K562 (cell line): Measurements from ENCODE around the gene PI4K2B. TPM values are rescaled to one million over a fixed set of nuclear protein-coding genes. Genes with fewer than 3 reads are reported as not detected.

ENCODE experiments used
- ATAC-seq: fragments of 200-7000 bp; cut with Tn5 transposase; 3 replicates; pipeline ENCODE4 v1.9.1; 2020; ENCODE audit warnings: moderate library complexity
- Bru-seq: library from RNA; stranded (reverse); fragments of 400-500 nt; gene quantifications from one replicate; lab custom pipeline; 2021; lab: Mats Ljungman, UMichigan
- BruChase-seq, 2 experiments: library from RNA; stranded (reverse); fragments of 400-500 nt; gene quantifications; one replicate each; lab custom pipeline; 2021; lab: Mats Ljungman, UMichigan
- BruUV-seq: library from RNA; stranded (reverse); fragments of 400-500 nt; replicated peaks from 2 replicates; lab custom pipeline; 2021; lab: Mats Ljungman, UMichigan
- CTCF ChIA-PET: fragments of 300-600 bp; formaldehyde crosslinking; extraction: SDS; loops from one replicate; lab custom pipeline; 2021; ENCODE audit warnings: low intra/inter-chr PET ratio; lab: Yijun Ruan, JAX
- POLR2A ChIA-PET: fragments of 300-600, 350-650 bp; sonication (Branson Sonifier 250); formaldehyde crosslinking; extraction: SDS; loops from one replicate; lab custom pipeline; 2021; ENCODE audit warnings: antibody characterized with exemption, inconsistent platforms; lab: Yijun Ruan, JAX
- DNase-seq, 4 experiments: peaks; one replicate each; pipeline versions ENCODE4 v3.0.0 to v3.0.0-alpha.2; 2011 to 2018; ENCODE audit warnings: low spot score in 3 of 4, mixed read lengths in 3 of 4; ENCODE audit errors: extremely low read depth in 1 of 4
- FAIRE-seq: peaks from 2 replicates; lab custom pipeline; 2011; peaks lifted over from hg19 to GRCh38; lab: Jason Lieb, UNC
- H2AFZ ChIP-seq: 2 replicates; pipeline ENCODE4 v1.6.0; 2011; ENCODE audit warnings: low read depth, low read length, control low read depth, inconsistent platforms
- H3K27ac ChIP-seq: fragments of 200-600 bp; 3 replicates; pipeline ENCODE4 v1.8.0; 2011; ENCODE audit warnings: low read depth, mild to moderate bottlenecking, control low read depth, inconsistent platforms, low read length, moderate library complexity, mixed read lengths; ENCODE audit errors: extremely low read depth
- H3K27me3 ChIP-seq, 2 experiments: fragments of 300-600 bp in 1 of 2; 2 replicates in 1 of 2; 3 replicates in 1 of 2; pipeline versions ENCODE4 v1.6.0 to v1.8.0; 2011; ENCODE audit warnings: inconsistent platforms in 2 of 2, low read length in 2 of 2, mild to moderate bottlenecking in 1 of 2, mixed read lengths in 1 of 2, moderate library complexity in 1 of 2; ENCODE audit not compliant: control insufficient read depth in 2 of 2, insufficient read depth in 2 of 2
- H3K36me3 ChIP-seq: fragments of 300-600 bp; 3 replicates; pipeline ENCODE4 v1.8.0; 2011; ENCODE audit warnings: mild to moderate bottlenecking, low read length, inconsistent platforms; ENCODE audit not compliant: control insufficient read depth, insufficient read depth
- H3K4me1 ChIP-seq, 2 experiments: fragments of 200-600 bp in 1 of 2; replicated peaks in 1 of 2; 2 replicates in 1 of 2; 3 replicates in 1 of 2; pipeline versions ENCODE4 v1.5.1 to v1.8.0; 2011; ENCODE audit warnings: inconsistent platforms in 2 of 2, low read length in 2 of 2, mild to moderate bottlenecking in 1 of 2, mixed read lengths in 1 of 2, moderate library complexity in 1 of 2; ENCODE audit not compliant: control insufficient read depth in 2 of 2, insufficient read depth in 2 of 2
- H3K4me2 ChIP-seq: 2 replicates; pipeline ENCODE4 v1.6.1; 2011; ENCODE audit warnings: low read length, control low read depth, inconsistent platforms, mixed read lengths; ENCODE audit not compliant: insufficient read depth
- H3K4me3 ChIP-seq: fragments of 200-600 bp; sonication (generic), shearing (Covaris generic); 2 replicates; pipeline ENCODE4 v1.5.1; 2016; ENCODE audit warnings: control low read depth, inconsistent platforms
- H3K79me2 ChIP-seq: fragments of 200-600 bp; 3 replicates; pipeline ENCODE4 v1.8.0; 2011; ENCODE audit warnings: low read length, inconsistent platforms; ENCODE audit not compliant: control insufficient read depth, insufficient read depth
- H3K9ac ChIP-seq, 2 experiments: 2 replicates each; pipeline versions ENCODE4 v1.6.0 to v1.6.1; 2011; ENCODE audit warnings: low read depth in 2 of 2, low read length in 2 of 2, control low read depth in 1 of 2, inconsistent platforms in 1 of 2, mild to moderate bottlenecking in 1 of 2, mixed read lengths in 1 of 2; ENCODE audit not compliant: insufficient read depth in 1 of 2
- H3K9me1 ChIP-seq: one replicate; pipeline ENCODE4 v1.6.0; 2011; ENCODE audit warnings: inconsistent platforms, mild to moderate bottlenecking, low read length, moderate library complexity; ENCODE audit not compliant: control insufficient read depth, insufficient read depth
- H3K9me3 ChIP-seq: replicated peaks from 2 replicates; pipeline ENCODE4 v1.5.1; 2011; ENCODE audit warnings: low read depth, low read length, inconsistent platforms; ENCODE audit not compliant: control insufficient read depth, insufficient read depth
- H4K20me1 ChIP-seq: replicated peaks from 2 replicates; pipeline ENCODE4 v1.6.1; 2011; ENCODE audit warnings: low read length, inconsistent platforms, mixed read lengths; ENCODE audit not compliant: control insufficient read depth, insufficient read depth
- CC2D1A ChIP-seq: fragments of 450-650 bp; IDR thresholded peaks from 2 replicates; pipeline ENCODE4 v1.6.1; 2017; ENCODE audit warnings: mild to moderate bottlenecking
- FOXJ3 ChIP-seq: sonication (generic); formaldehyde crosslinking; IDR thresholded peaks from 2 replicates; pipeline ENCODE4 v1.4.0; 2020; ENCODE audit warnings: mild to moderate bottlenecking, missing genetic modification reagents
- RBBP5 ChIP-seq: fragments of 200-600 bp; sonication (generic); IDR thresholded peaks from 2 replicates; pipeline ENCODE4 v1.6.1; 2012; ENCODE audit warnings: borderline replicate concordance, mild to moderate bottlenecking, low read length, control low read depth, inconsistent platforms; ENCODE audit not compliant: insufficient read depth, poor library complexity, severe bottlenecking
- RBM17 ChIP-seq: fragments of 200-400 bp; formaldehyde crosslinking; IDR thresholded peaks from 2 replicates; pipeline ENCODE4 v1.6.1; 2017; ENCODE audit warnings: low read depth, mild to moderate bottlenecking, low read length, borderline replicate concordance
- SMARCA4 ChIP-seq: fragments of 450-650 bp; IDR thresholded peaks from 2 replicates; pipeline ENCODE4 v1.6.1; 2016
- SRSF3 ChIP-seq: fragments of 200-400 bp; formaldehyde crosslinking; IDR thresholded peaks from 2 replicates; pipeline ENCODE4 v1.6.1; 2016; ENCODE audit warnings: mild to moderate bottlenecking, low read length, moderate library complexity; ENCODE audit not compliant: insufficient read depth
- TCFL5 ChIP-seq: fragments of 250-450 bp; sonication (Bioruptor Pico); conservative IDR thresholded peaks from 2 replicates; pipeline ENCODE4 v1.6.1; 2021; ENCODE audit warnings: mild to moderate bottlenecking, moderate library complexity, matching md5 sums
- U2AF2 ChIP-seq: fragments of 200-400 bp; formaldehyde crosslinking; optimal IDR thresholded peaks from 2 replicates; pipeline ENCODE3; 2017; ENCODE audit warnings: low read depth, mild to moderate bottlenecking, low read length
- ZBTB7A ChIP-seq: IDR thresholded peaks from 2 replicates; pipeline ENCODE4 v1.6.1; 2011; ENCODE audit warnings: low read depth, mild to moderate bottlenecking, low read length, moderate library complexity, borderline replicate concordance; ENCODE audit not compliant: control insufficient read depth
- ZBTB8A ChIP-seq: fragments of 450-650 bp; IDR thresholded peaks from 2 replicates; pipeline ENCODE4 v1.6.1; 2018; ENCODE audit warnings: mild to moderate bottlenecking, moderate library complexity; ENCODE audit not compliant: partially characterized antibody
- ZFPM2 ChIP-seq: fragments of 250-450 bp; sonication (Bioruptor Pico); IDR thresholded peaks from 2 replicates; pipeline ENCODE4 v1.5.1; 2022; ENCODE audit warnings: mild to moderate bottlenecking
- WGBS: fragments of 100-300 bp; shearing (Covaris generic); methylation state at CpG from one replicate; pipeline ENCODE4 v1.1.6; 2016; ENCODE audit warnings: low coverage, mixed read lengths; ENCODE audit not compliant: insufficient coverage; ENCODE audit errors: missing lambda C conversion rate; 5-methylcytosine and 5-hydroxymethylcytosine counted together
- in situ Hi-C: fragments of 300-500 bp; cut with MboI; formaldehyde crosslinking; loops from 4 replicates; pipeline ENCODE4 v1.15.0; 2018; ENCODE audit warnings: inconsistent platforms, mixed read lengths
- intact Hi-C: fragments of 100-400 bp; cut with micrococcal nuclease; formaldehyde crosslinking; loops from 2 replicates; pipeline ENCODE4 v1.14.2; 2022
- long read RNA-seq, 3 experiments: library from polyadenylated mRNA in 2 of 3; library from RNA in 1 of 3; unstranded in 2 of 3; stranded (forward) in 1 of 3; transcript quantifications; one replicate each; pipeline ENCODE4 v2.0.0, GENCODE V29; 2019 to 2022
- polyA minus RNA-seq, 3 experiments: library from RNA; depleted of rRNA, polyadenylated mRNA; stranded (reverse); fragments of >200 nt; gene quantifications; 2 replicates each; pipeline ENCODE4 v1.2.3, GENCODE V29; 2011
- polyA plus RNA-seq, 8 experiments: library from polyadenylated mRNA; depleted of rRNA in 4 of 8; stranded (reverse) in 5 of 8; unstranded in 3 of 8; fragments of >200 nt; fragmentation: Nextera tagmentation in 2 of 8; fragmentation: Illumina TruSeq in 1 of 8; extraction: Ambion mirVana in 2 of 8; extraction: Trizol in 1 of 8; gene quantifications; 2 replicates each; pipeline versions ENCODE4 v1.2.1 to v1.2.3, GENCODE V29; 2011 to 2014; ENCODE audit warnings: inconsistent platforms in 1 of 8, missing spikeins in 1 of 8
- total RNA-seq, 7 experiments: library from RNA; depleted of rRNA in 6 of 7; stranded (reverse); fragments of >200 nt in 6 of 7; fragmentation: Illumina TruSeq in 2 of 7; extraction: Trizol in 2 of 7; gene quantifications; 2 replicates each; pipeline versions ENCODE4 v1.2.1 to v1.2.3, GENCODE V29; 2011 to 2021; ENCODE audit warnings: low replicate concordance in 1 of 7
- TF ChIP-seq, protein P1 (sequence below): fragments of 450-650 bp; formaldehyde crosslinking; IDR thresholded peaks from 2 replicates; pipeline ENCODE4 v1.4.0; 2020; ENCODE audit warnings: mild to moderate bottlenecking, moderate library complexity
- TF ChIP-seq, protein P2 (sequence below), 3 experiments: IDR thresholded peaks in 2 of 3; conservative IDR thresholded peaks in 1 of 3; 2 replicates each; pipeline ENCODE4 v1.5.1; 2011 to 2012; ENCODE audit warnings: low read length in 3 of 3, mild to moderate bottlenecking in 3 of 3, control low read depth in 2 of 3, improper control_type of control experiment in 1 of 3, inconsistent platforms in 1 of 3, low read depth in 1 of 3, mixed read lengths in 1 of 3, moderate library complexity in 1 of 3; ENCODE audit not compliant: insufficient read depth in 2 of 3

Gene PI4K2B
- 4.1 and 14.0 TPM in 2 replicates for total RNA-seq (2011; cell fraction: chromatin; rRNA removed; ENCODE audit: low replicate concordance)
- total RNA-seq (2011; cell fraction: nucleolus; rRNA removed): 3.5 and 4.5 TPM in 2 replicates
- 6.3 and 8.2 TPM in 2 replicates for total RNA-seq (2011; cell fraction: nucleoplasm; rRNA removed)
- total RNA-seq (2014; rRNA removed) (16.8 and 19.7 TPM in 2 replicates), total RNA-seq (2014; rRNA removed; fragmentation: Illumina TruSeq; extraction: Trizol) (21.4 and 26.5 TPM in 2 replicates), total RNA-seq (2015; rRNA removed; fragmentation: Illumina TruSeq; extraction: Trizol) (15.0 and 16.1 TPM in 2 replicates), total RNA-seq (2021) (14.2 and 17.4 TPM in 2 replicates), polyA plus RNA-seq (2011; rRNA removed) (14.3 and 18.6 TPM in 2 replicates), polyA plus RNA-seq (2014; fragmentation: Illumina TruSeq; extraction: Trizol) (12.4 and 12.8 TPM in 2 replicates), polyA plus RNA-seq (2014; fragmentation: Nextera tagmentation; extraction: Ambion mirVana) (1 to 10 TPM; 4.5 to 5.4 TPM), polyA plus RNA-seq (2014; rRNA removed) (13.4 and 16.5 TPM in 2 replicates), polyA minus RNA-seq (2011; rRNA and poly(A)+ RNA removed) (9.7 and 11.4 TPM in 2 replicates), Bru-seq, nascent RNA (percentile 84 among the genes with signal in this experiment), BruChase-seq, experiment 1, labeled RNA remaining after a 2-hour chase (percentile 90 among the genes with signal in this experiment), BruChase-seq, experiment 2, labeled RNA remaining after a 6-hour chase (percentile 90 among the genes with signal in this experiment)
- polyA plus RNA-seq (2011; cell fraction: cytosol; rRNA removed): 3.0 and 4.8 TPM in 2 replicates
- 5.3 and 6.3 TPM in 2 replicates for polyA plus RNA-seq (2011; cell fraction: nucleus; rRNA removed)
- 10.9 and 12.6 TPM in 2 replicates for polyA plus RNA-seq (2012)
- polyA minus RNA-seq (2011; cell fraction: cytosol; rRNA and poly(A)+ RNA removed): 4.0 and 6.8 TPM in 2 replicates
- 4.4 and 7.6 TPM in 2 replicates for polyA minus RNA-seq (2011; cell fraction: nucleus; rRNA and poly(A)+ RNA removed)
- long read RNA-seq, experiment 1, transcript PI4K2B-201 (10 exons, 3,540 nt): major isoform, 84 of 102 reads
- long read RNA-seq, experiment 1, partial matches to known transcripts: 2 of 102 reads
- long read RNA-seq, experiment 1, other reads (novel, unspliced or antisense): 16 of 102 reads
- long read RNA-seq, experiment 2, partial matches to known transcripts: 0 of 19 reads
- long read RNA-seq, experiment 2, other reads (novel, unspliced or antisense): 18 of 19 reads
- long read RNA-seq, experiment 3, partial matches to known transcripts: 0 of 2 reads
- long read RNA-seq, experiment 3, other reads (novel, unspliced or antisense): 2 of 2 reads

DNA sequence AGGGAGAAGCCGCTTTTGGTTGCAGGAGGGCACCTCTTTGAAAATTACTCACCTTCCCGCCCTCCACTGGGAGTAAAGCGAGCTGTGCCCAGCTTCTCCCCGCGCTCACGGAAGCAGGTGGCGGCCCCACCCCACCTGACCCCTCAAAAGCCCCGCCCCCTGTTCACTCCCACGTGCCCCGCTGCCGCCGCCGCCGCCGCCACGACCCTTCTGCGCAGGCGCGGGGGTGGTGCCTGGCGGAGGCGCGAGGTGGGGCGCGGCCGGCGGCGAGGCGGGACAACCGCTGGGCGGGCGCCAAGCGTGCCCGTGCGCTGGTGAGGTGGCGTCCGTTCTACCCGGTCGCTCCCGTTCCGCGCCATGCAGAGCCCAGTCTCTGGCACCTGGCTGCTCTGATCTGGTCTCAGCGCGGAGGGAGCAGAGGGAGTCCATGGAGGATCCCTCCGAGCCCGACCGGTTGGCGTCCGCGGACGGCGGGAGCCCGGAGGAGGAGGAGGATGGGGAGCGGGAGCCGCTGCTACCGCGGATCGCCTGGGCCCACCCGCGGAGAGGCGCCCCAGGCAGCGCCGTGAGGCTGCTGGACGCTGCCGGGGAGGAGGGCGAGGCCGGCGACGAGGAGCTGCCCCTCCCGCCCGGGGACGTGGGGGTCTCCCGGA, at the start of gene PI4K2B:
PI4K2B (plus strand) TSS at position 297 of the 653 bp plus-strand sequence; CDS start at position 428, 131 bp downstream.
- ChIA-PET CTCF (no interaction called here), POLR2A (interaction anchor here (1.2 to 1.6 kb wide), 2 partner anchors 9 to 20 kb away, joined by 5 read pairs; no protein-coding TSS in a partner anchor)
- H3K9me1 ChIP-seq: no peaks in the 10 kb centered on the region
- WGBS: 2% methylated on average over 40 of the region's 72 CpGs
- peak; percentile 92 to 96 (median 95) for DNase-seq
- H3K27ac ChIP-seq: peak within 1 kb of the TSS; percentile 92
- peak within 1 kb of the TSS; percentile 95 to 96 for H3K9ac ChIP-seq
- in situ Hi-C loops (no loop called here), intact Hi-C loops (loop anchor here (2.0 to 5.0 kb wide), 2 partner anchors 52 to 79 kb away; partner anchors contain the start of gene ZCCHC4)
- peak within 1 kb of the TSS; percentile 96 for H3K4me2 ChIP-seq
- ATAC-seq: peak; percentile 90
- H3K79me2 ChIP-seq: peaks cover 50% of the 10 kb centered on the region
- H3K4me3 ChIP-seq: peak within 1 kb of the TSS; percentile 93
- H3K4me1 ChIP-seq: peaks cover 7 to 12% of the 10 kb centered on the region in 2 experiments; a peak in 4 of 5 replicates
- H2AFZ ChIP-seq: peak within 1 kb of the TSS; percentile 98
- 0 out of 2 replicates have a peak, but pooled peaks cover 3% of the 10 kb centered on the region for H4K20me1 ChIP-seq
- H3K9me3 ChIP-seq: no peaks in the 10 kb centered on the region; the same call in 1 of the 2 replicates
- FAIRE-seq: no peak
- H3K27me3 ChIP-seq: no peaks in the 10 kb centered on the region
- peaks cover 7% of the 10 kb centered on the region; the same call in 2 of the 3 replicates for H3K36me3 ChIP-seq
- no TSS peak for BruUV-seq
- TF ChIP-seq RBM17 (no peak), SMARCA4 (no peak), ZFPM2 (CRISPR knock-in tag) (no peak), TCFL5 (CRISPR knock-in tag) (no peak), ZBTB8A (no peak), RBBP5 (peak; percentile 60), ZBTB7A (no peak), FOXJ3 (CRISPR knock-in tag) (no peak), SRSF3 (no peak), U2AF2 (no peak), CC2D1A (no peak)
- TF ChIP-seq, protein P1, sequence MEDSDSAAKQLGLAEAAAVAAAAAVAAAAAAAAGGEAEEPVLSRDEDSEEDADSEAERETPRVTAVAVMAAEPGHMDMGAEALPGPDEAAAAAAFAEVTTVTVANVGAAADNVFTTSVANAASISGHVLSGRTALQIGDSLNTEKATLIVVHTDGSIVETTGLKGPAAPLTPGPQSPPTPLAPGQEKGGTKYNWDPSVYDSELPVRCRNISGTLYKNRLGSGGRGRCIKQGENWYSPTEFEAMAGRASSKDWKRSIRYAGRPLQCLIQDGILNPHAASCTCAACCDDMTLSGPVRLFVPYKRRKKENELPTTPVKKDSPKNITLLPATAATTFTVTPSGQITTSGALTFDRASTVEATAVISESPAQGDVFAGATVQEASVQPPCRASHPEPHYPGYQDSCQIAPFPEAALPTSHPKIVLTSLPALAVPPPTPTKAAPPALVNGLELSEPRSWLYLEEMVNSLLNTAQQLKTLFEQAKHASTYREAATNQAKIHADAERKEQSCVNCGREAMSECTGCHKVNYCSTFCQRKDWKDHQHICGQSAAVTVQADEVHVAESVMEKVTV: no peak
- TF ChIP-seq, protein P2, sequence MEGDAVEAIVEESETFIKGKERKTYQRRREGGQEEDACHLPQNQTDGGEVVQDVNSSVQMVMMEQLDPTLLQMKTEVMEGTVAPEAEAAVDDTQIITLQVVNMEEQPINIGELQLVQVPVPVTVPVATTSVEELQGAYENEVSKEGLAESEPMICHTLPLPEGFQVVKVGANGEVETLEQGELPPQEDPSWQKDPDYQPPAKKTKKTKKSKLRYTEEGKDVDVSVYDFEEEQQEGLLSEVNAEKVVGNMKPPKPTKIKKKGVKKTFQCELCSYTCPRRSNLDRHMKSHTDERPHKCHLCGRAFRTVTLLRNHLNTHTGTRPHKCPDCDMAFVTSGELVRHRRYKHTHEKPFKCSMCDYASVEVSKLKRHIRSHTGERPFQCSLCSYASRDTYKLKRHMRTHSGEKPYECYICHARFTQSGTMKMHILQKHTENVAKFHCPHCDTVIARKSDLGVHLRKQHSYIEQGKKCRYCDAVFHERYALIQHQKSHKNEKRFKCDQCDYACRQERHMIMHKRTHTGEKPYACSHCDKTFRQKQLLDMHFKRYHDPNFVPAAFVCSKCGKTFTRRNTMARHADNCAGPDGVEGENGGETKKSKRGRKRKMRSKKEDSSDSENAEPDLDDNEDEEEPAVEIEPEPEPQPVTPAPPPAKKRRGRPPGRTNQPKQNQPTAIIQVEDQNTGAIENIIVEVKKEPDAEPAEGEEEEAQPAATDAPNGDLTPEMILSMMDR (IDR thresholded peaks at IDR 0.05 in 2 of 3, conservative IDR thresholded peaks at IDR 0.05 in 1 of 3; ENCODE audit: insufficient read depth in 2 of 3, low read depth in 1 of 3, low read length in 3 of 3): no peak
